Muscle layer of duodenum (tissue), 2 donors: ENCODE results near the gene MAGI1.

ENCODE experiments used
- H3K27ac ChIP-seq: one replicate; pipeline ENCODE4 v1.7.0; 2013; ENCODE audit warnings: mild to moderate bottlenecking, low read length
- H3K27me3 ChIP-seq: one replicate; pipeline ENCODE4 v1.7.0; 2013; ENCODE audit warnings: low read depth, mild to moderate bottlenecking, control low read depth, low read length
- H3K36me3 ChIP-seq, 2 donors: one replicate each; pipeline ENCODE4 v1.7.0; 2013; ENCODE audit warnings: low read length in 2 of 2, control low read depth in 1 of 2, mild to moderate bottlenecking in 1 of 2; ENCODE audit not compliant: insufficient read depth in 2 of 2, control insufficient read depth in 1 of 2
- H3K4me1 ChIP-seq, 2 donors: one replicate each; pipeline ENCODE4 v1.7.0; 2013; ENCODE audit warnings: low read length in 2 of 2, mild to moderate bottlenecking in 2 of 2, control low read depth in 1 of 2, moderate library complexity in 1 of 2; ENCODE audit not compliant: insufficient read depth in 2 of 2, control insufficient read depth in 1 of 2
- H3K4me3 ChIP-seq, 2 donors: one replicate each; pipeline ENCODE4 v1.7.0; 2013; ENCODE audit warnings: low read length in 2 of 2, low read depth in 1 of 2, mild to moderate bottlenecking in 1 of 2
- H3K9me3 ChIP-seq, 2 donors: one replicate each; pipeline ENCODE4 v1.7.0; 2013; ENCODE audit warnings: low read length in 2 of 2, control low read depth in 1 of 2, mild to moderate bottlenecking in 1 of 2; ENCODE audit not compliant: control insufficient read depth in 1 of 2
- donor health status: healthy.

The MAGI1 gene

DNA sequence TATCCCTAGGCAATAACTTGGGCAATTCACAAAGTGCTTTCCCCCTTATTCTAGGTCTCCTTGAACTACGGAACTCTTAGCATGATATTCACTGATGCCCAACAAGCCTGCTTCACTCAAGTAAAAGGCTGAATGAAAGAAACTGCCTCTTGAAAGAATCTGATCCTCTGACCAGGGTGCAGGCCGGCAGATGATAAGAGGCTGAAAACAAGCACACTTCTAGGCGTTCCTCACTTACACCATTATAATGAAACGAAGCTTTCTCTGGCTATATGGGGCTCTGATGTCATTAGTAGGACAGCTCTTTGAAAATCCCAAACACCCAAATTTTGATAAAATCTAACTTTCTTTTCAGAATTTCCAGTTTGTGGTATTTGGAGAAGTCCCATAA lies 28.4 kb downstream of the MAGI1 start:
- Histone ChIP-seq H3K4me1 (peaks cover 0 to 8% of the 10 kb centered on the region in 2 donors), H3K9me3 (no peaks in the 10 kb centered on the region), H3K4me3 (no peak overlapping the region), H3K27me3 (no peaks in the 10 kb centered on the region), H3K27ac (no peak overlapping the region), H3K36me3 (no peaks in the 10 kb centered on the region)

DNA sequence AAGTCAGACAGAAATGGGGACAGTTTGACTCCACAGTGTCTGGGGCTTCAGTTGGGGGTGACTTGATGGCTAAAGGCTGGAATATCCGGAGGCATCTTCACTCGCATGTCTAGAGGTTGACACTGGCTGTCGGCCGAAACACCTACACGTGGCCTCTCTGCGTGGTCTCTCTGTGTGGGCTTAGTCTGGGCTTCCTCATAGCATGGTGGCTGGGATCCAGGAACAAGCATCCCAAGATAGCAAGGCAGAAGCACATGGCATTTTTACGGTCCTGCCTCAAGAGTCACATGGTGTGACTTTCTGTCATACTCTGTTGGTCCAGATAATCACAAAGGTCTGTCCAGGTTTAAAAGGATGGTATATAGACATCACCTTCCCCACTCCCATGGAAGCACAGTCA lies 34.5 kb downstream of the MAGI1 start:
- no peaks in the 10 kb centered on the region for H3K27me3 ChIP-seq
- H3K4me3 ChIP-seq, result no peak overlapping the region
- no peaks in the 10 kb centered on the region for H3K36me3 ChIP-seq
- H3K27ac ChIP-seq, result no peak overlapping the region
- H3K4me1 ChIP-seq, result no peaks in the 10 kb centered on the region
- no peaks in the 10 kb centered on the region for H3K9me3 ChIP-seq

DNA sequence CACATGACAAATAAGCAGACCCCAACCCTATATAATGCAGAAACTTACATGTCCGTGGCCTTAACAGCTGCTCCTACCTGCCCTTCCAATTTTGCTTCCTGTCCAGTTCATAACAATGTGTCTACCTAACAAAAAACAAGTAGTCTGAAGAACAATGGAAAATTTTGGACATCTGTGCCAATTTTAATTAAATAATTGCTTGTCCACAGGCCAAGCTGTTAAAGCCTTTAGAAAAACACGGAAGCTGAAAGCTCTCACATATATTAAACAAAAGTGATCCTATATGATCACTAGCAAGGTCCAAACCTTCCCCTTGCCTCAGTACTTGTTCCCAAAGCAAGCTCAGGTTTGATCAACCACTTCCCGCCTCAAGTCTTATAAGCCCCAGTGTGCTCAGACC lies 37.1 kb downstream of the MAGI1 start:
- Histone ChIP-seq H3K36me3 (no peaks in the 10 kb centered on the region), H3K4me1 (no peaks in the 10 kb centered on the region), H3K27me3 (no peaks in the 10 kb centered on the region), H3K27ac (peak overlapping the region; percentile 32), H3K4me3 (no peak overlapping the region), H3K9me3 (no peaks in the 10 kb centered on the region)

DNA sequence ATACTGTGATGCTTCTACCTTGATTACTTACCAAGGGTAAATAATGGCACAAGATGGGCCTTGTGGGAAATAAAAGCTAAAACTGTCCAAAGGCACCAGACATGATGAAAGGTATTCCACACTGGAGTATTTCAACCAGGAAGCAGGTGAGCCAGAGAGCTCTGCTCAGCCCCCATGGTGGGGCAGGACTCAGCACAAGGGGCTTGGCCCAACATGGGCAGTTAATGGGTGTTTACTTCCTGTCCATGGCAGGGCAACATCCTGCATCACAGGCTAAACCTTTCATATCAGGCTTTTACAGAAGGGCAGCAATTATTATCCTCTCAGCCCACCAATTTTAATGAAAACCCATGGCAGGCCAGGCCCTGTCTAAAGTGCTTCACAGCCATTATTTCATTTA lies 38.2 kb downstream of the MAGI1 start:
- Histone ChIP-seq H3K27me3 (no peaks in the 10 kb centered on the region), H3K4me3 (no peak overlapping the region), H3K9me3 (no peaks in the 10 kb centered on the region), H3K27ac (no peak overlapping the region), H3K4me1 (no peaks in the 10 kb centered on the region), H3K36me3 (no peaks in the 10 kb centered on the region)

DNA sequence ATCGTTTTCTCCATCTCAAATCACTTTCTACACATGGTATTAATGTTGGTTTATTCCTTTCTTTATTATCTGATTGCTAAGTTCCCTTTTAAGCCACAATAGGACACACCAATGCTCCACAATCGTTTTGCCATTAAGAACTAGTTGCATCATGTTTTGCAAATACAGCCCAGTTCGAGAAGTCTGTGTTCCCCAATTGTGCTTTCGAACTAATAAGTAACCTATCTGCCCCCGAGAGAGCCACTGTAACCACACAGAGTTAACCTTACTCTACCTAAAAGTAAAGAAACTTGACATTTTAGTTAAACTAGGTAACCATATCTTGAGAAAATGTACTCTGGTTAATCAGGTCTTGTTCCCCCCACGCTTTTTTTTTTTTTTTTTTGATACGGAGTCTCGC lies 39.1 kb downstream of the MAGI1 start:
- Histone ChIP-seq H3K4me3 (no peak overlapping the region), H3K36me3 (no peaks in the 10 kb centered on the region), H3K27me3 (no peaks in the 10 kb centered on the region), H3K27ac (no peak overlapping the region), H3K9me3 (no peaks in the 10 kb centered on the region), H3K4me1 (no peaks in the 10 kb centered on the region)

DNA sequence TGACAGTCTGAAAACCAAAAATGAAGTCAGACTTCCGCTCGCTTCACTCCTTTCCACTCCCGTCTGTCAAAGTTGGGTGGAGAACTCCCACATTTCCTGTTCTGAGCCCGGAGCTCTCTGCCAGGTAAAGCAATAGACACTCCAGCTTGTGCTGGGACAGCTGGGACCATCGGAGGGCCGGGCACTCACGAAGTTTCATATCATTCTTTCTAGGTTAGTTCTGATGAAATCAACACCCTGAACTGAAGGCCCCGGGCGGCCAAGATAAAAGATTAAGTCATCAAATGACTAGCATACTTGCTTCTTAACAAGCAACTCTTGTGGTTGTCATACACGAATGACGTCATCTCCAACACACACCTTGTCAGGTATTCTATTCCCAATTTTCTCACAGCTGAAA lies 42.1 kb downstream of the MAGI1 start:
- Histone ChIP-seq H3K27ac (no peak overlapping the region), H3K9me3 (no peaks in the 10 kb centered on the region), H3K27me3 (no peaks in the 10 kb centered on the region)

DNA sequence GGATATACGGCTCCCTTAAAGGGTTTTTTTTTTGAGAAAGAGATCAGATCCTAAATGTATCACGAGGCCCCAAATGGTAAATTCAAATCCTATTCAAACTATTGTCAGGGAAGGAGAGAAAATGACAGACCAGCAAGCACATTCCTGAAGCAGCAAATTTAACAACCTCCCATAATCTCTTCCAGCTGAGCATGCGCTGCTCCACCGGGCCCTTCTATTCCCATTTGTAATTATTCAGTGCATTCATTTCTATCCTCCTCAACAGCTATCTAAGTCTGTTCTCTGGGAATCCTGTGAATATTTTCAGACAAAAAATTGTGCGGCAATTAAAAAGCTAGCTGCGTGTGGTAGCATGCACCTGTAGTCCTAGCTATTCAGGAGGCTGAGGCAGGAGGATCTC lies 43.2 kb downstream of the MAGI1 start:
- Histone ChIP-seq H3K4me3 (no peak overlapping the region), H3K36me3 (no peaks in the 10 kb centered on the region), H3K4me1 (no peaks in the 10 kb centered on the region), H3K9me3 (no peaks in the 10 kb centered on the region), H3K27ac (no peak overlapping the region), H3K27me3 (no peaks in the 10 kb centered on the region)

More for the DNA sequence above, 42.1 kb downstream of the MAGI1 start:
- Histone ChIP-seq H3K4me1 (no peaks in the 10 kb centered on the region), H3K4me3 (no peak overlapping the region), H3K36me3 (no peaks in the 10 kb centered on the region)

DNA sequence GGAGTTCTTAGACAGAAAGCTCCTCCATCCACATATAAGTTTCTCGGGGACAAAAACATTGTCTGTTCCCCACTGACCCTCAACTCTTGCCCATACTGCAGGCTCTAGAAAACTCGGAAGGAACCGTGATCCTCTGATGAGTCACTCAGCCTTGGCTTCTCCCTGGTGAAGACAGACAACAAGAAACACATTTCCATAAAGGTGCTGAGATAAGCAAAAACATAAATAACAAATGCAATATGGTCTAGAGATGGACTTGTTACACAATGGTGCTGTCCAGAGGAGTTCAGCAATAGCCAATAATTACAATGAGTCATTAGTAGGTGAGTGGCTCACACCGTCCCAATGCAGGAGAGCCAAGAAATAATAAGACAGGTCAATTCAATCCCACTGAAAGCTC lies 43.7 kb downstream of the MAGI1 start:
- no peaks in the 10 kb centered on the region for H3K27me3 ChIP-seq
- no peak overlapping the region for H3K4me3 ChIP-seq
- no peaks in the 10 kb centered on the region for H3K36me3 ChIP-seq
- no peaks in the 10 kb centered on the region for H3K4me1 ChIP-seq
- H3K27ac ChIP-seq, result no peak overlapping the region
- H3K9me3 ChIP-seq, result no peaks in the 10 kb centered on the region

DNA sequence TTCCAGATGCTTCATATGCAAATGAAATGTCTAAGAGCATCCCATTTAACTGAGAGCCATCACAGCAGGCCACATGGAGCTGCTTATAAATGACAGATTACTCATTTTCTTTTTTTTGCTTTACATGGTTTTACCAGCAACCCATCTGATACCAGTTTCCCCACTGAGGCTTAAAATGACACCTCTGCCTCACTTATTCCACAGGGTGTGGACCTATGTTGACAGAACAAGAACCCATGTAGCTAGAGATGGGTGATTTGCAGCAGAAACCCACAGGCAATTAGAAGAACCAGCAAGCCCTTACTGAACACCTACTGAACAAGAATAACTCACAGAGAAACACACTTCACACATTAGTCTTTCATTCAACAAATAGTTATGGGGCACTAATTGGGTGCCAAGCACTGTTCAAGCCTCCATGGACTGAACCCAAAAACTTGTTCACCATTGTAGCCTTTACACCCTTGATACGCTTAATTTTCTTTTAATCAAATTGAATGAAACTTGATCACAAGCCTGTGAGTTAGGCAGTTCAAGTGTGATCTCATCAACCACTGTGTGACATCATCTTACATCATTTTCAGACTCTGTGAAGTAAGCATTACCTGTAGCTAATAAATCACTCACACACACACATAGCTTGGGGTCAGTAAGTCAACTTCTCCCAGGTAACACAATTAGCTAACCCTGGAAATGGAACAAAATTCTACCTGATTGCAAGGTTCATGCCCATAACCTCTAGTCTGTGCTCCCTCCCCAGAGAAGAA lies 45.4 kb downstream of the MAGI1 start:
- H3K27ac ChIP-seq, result no peak overlapping the region
- no peaks in the 10 kb centered on the region for H3K27me3 ChIP-seq
- no peaks in the 10 kb centered on the region for H3K36me3 ChIP-seq
- H3K4me1 ChIP-seq, result no peaks in the 10 kb centered on the region
- H3K4me3 ChIP-seq, result no peak overlapping the region
- H3K9me3 ChIP-seq, result no peaks in the 10 kb centered on the region

DNA sequence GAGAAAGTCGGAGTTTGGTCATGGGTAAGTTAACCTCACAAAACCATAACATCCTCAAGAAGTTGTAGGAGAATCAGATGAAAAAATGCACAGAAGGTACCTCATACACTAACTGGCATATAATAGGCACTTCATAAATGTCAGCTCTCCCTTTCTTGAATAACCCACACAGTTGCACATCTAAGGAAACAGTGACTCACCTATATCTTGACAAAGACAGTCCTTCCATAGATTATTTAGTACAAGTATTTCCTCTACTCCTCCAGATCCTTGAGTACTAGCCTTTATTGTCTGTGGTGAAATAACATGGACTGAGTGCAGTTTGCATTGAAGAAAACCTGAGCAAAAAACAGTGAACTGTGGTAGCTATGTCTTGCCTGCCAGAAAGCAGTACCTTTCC lies 46.6 kb downstream of the MAGI1 start:
- H3K4me1 ChIP-seq, result no peaks in the 10 kb centered on the region
- no peaks in the 10 kb centered on the region for H3K9me3 ChIP-seq
- no peak overlapping the region for H3K27ac ChIP-seq
- no peak overlapping the region for H3K4me3 ChIP-seq
- no peaks in the 10 kb centered on the region for H3K36me3 ChIP-seq
- no peaks in the 10 kb centered on the region for H3K27me3 ChIP-seq

DNA sequence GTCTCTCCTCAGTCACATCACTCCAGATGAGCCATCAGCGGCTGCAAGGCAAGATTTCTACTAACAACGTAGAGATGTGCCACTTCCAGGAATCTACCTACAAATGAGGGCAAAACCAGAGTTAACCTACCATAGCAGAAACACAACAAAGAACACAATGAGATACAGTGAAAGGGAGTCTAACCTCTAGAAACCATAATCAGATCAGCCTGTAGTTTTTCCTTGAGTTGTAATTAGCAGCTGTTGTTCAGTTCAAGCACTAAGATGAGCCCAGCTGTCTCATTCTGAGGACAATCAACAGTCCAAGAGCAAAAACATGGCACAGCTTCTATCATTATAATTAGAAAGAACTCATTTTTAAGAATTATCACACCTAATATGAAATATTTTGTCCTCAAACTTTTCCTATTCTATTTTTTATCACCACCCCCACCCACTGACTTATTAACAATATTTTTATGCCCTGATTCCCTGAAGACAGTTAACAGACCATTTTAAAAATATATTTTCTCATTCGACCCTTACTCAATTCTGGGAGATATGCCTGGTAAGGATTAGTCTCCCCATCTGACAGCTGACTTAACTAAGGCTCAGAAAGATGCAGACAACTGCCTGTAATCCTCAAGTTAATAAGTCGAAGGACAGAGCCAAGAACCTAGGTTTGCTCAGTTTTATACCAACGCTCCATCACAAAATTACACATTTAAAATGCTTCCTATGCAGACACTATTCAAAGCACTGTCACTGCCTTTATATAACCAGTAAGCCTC lies 50.1 kb downstream of the MAGI1 start:
- Histone ChIP-seq H3K27ac (no peak overlapping the region), H3K4me1 (no peaks in the 10 kb centered on the region)

More for the DNA sequence above, 50.1 kb downstream of the MAGI1 start:
- H3K9me3 ChIP-seq, result no peaks in the 10 kb centered on the region
- no peaks in the 10 kb centered on the region for H3K36me3 ChIP-seq
- no peak overlapping the region for H3K4me3 ChIP-seq
- H3K27me3 ChIP-seq, result no peaks in the 10 kb centered on the region
